Measurements from ENCODE around the gene DAPP1. TPM values are rescaled to one million over a fixed set of nuclear protein-coding genes. Genes with fewer than 3 reads are reported as not detected.

The DAPP1 gene
- total and polyA plus RNA-seq, 2 donors (not counting 3 experiments of a cell fraction or from before 2014, with no cell fraction given), result not detected

- Histone ChIP-seq H3K4me1 (ENCODE audit: control insufficient read depth, extremely low read depth, insufficient read depth, low read length) (no peaks in the 10 kb centered on the region), H3K9me3 (replicated peaks; ENCODE audit: control insufficient read depth, insufficient read depth, low read length) (no peaks in the 10 kb centered on the region), H2AFZ (ENCODE audit: low read depth, low read length) (no peak overlapping the region), H3K79me2 (ENCODE audit: control insufficient read depth, insufficient read depth, low read length) (no peaks in the 10 kb centered on the region), H4K20me1 (replicated peaks; ENCODE audit: control insufficient read depth, extremely low read depth, insufficient read depth, low read length) (no peaks in the 10 kb centered on the region), H3K27me3 (ENCODE audit: control insufficient read depth in 2 of 2, insufficient read depth in 2 of 2, low read length in 2 of 2) (no peaks in the 10 kb centered on the region), H3K4me3 (replicated peaks in 1 of 3; ENCODE audit: insufficient read depth in 1 of 3, low read depth in 1 of 3, low read length in 3 of 3) (no peak overlapping the region), H3K27ac (ENCODE audit: insufficient read depth, low read depth, low read length) (no peak overlapping the region), H3K9me1 (replicated peaks; ENCODE audit: control insufficient read depth, extremely low read depth, insufficient read depth, low read length) (no peaks in the 10 kb centered on the region), H3K36me3 (ENCODE audit: control insufficient read depth in 2 of 2, extremely low read depth in 1 of 2, insufficient read depth in 2 of 2, low read length in 2 of 2) (no peaks in the 10 kb centered on the region), H3K9ac (replicated peaks; ENCODE audit: extremely low read depth, insufficient read depth, low read length) (no peak overlapping the region), H3K4me2 (ENCODE audit: insufficient read depth, low read length) (no peak overlapping the region)
- intact Hi-C loops (cut with micrococcal nuclease) (no loop called here), dilution Hi-C loops (cut with MboI; ENCODE audit: extremely low pct_ligation_motif_present, low sequenced_read_pairs) (no loop called here)
- CTCF ChIA-PET, result interaction anchor here (1.6 kb wide), 1 partner anchor 34 kb away, joined by 4 read pairs; no protein-coding TSS in a partner anchor
- TF ChIP-seq GATA2 (IDR thresholded peaks at IDR 0.05; ENCODE audit: insufficient read depth, insufficient read length, low read depth, low read length) (no peak), JUN (IDR thresholded peaks at IDR 0.05; ENCODE audit: borderline replicate concordance, insufficient read depth, insufficient read length, low read depth) (no peak), FOS (IDR thresholded peaks at IDR 0.05; ENCODE audit: borderline replicate concordance, insufficient read depth, low read length) (no peak), POLR2AphosphoS5 (IDR thresholded peaks at IDR 0.05; ENCODE audit: insufficient read depth, low read depth, low read length) (no peak), MYC (IDR thresholded peaks at IDR 0.05; ENCODE audit: low read depth, low read length) (no peak), EZH2 (IDR thresholded peaks at IDR 0.05; ENCODE audit: borderline replicate concordance, low read depth, low read length, severe bottlenecking) (no peak), POLR2A (IDR thresholded peaks at IDR 0.05; ENCODE audit: low read depth, low read length) (no peak)
- TF ChIP-seq, protein P1, sequence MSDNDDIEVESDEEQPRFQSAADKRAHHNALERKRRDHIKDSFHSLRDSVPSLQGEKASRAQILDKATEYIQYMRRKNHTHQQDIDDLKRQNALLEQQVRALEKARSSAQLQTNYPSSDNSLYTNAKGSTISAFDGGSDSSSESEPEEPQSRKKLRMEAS (IDR thresholded peaks at IDR 0.05; ENCODE audit: insufficient read depth, insufficient read length), result no peak
- TF ChIP-seq, protein P2, sequence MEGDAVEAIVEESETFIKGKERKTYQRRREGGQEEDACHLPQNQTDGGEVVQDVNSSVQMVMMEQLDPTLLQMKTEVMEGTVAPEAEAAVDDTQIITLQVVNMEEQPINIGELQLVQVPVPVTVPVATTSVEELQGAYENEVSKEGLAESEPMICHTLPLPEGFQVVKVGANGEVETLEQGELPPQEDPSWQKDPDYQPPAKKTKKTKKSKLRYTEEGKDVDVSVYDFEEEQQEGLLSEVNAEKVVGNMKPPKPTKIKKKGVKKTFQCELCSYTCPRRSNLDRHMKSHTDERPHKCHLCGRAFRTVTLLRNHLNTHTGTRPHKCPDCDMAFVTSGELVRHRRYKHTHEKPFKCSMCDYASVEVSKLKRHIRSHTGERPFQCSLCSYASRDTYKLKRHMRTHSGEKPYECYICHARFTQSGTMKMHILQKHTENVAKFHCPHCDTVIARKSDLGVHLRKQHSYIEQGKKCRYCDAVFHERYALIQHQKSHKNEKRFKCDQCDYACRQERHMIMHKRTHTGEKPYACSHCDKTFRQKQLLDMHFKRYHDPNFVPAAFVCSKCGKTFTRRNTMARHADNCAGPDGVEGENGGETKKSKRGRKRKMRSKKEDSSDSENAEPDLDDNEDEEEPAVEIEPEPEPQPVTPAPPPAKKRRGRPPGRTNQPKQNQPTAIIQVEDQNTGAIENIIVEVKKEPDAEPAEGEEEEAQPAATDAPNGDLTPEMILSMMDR (IDR thresholded peaks at IDR 0.05; ENCODE audit: extremely low read depth in 1 of 2, insufficient read depth in 1 of 2, low read depth in 1 of 2, low read length in 2 of 2), result no peak
- FAIRE-seq (no peak), DNase-seq (ENCODE audit: low read depth, low spot score) (no peak)
- POLR2A ChIA-PET, result no interaction called here
- no TSS peak for BruUV-seq (replicated peaks)
These were observed 29.3 kb downstream of the DAPP1 start for GRCh38 chr4:99845708-99846469.
